HG03571 (cell line): ENCODE results near the gene CKAP4.

ENCODE experiments used
- ATAC-seq: cut with Tn5 transposase; IDR thresholded peaks from one replicate; pipeline ENCODE4 v1.9.1; 2021; ENCODE audit not compliant: unreplicated experiment

The CKAP4 gene

DNA sequence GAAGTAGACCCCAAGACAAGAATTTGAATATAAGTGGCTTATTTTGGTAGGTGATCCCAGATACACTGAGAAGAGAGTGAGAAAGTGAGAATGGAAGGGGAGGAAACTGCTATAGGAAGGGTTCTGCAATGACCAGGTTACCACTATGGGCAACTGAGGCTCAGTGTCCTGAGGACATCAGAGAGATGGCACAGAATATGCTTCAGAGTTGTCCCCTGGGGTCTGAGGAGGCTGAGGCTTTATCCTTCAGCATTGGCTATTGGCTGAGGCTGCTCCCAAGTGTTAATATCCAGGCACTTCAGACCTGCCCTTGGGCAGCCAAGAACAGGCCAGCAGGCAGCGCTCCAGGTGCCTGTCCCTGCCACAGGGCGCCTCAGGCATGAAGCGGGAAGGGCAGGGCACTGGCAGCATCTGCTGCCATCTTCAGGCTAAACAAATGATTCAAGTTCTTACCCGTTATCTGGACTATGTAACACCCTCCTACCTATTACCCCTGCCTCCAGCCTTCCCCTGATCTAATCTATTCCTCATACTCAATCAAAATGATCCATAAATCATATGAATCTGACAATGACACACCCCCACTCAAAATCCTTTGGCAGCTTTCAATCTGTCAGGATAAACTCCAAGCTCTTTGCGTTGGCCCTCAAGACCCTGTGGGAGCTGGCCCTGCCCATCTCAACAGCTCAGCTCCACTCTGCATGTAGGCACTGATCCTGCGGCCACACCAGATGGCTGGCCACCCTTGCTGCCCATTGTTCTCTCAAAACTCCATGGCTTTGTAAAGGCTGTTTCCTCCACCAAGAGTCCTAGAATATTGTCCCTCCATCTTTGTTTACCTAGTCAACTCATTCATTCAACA is 42.4 kb downstream of the CKAP4 start:
- no peak for ATAC-seq

- no peak for ATAC-seq
These were observed 43.5 kb downstream of the CKAP4 start for GRCh38 chr12:106204312-106204711.

DNA sequence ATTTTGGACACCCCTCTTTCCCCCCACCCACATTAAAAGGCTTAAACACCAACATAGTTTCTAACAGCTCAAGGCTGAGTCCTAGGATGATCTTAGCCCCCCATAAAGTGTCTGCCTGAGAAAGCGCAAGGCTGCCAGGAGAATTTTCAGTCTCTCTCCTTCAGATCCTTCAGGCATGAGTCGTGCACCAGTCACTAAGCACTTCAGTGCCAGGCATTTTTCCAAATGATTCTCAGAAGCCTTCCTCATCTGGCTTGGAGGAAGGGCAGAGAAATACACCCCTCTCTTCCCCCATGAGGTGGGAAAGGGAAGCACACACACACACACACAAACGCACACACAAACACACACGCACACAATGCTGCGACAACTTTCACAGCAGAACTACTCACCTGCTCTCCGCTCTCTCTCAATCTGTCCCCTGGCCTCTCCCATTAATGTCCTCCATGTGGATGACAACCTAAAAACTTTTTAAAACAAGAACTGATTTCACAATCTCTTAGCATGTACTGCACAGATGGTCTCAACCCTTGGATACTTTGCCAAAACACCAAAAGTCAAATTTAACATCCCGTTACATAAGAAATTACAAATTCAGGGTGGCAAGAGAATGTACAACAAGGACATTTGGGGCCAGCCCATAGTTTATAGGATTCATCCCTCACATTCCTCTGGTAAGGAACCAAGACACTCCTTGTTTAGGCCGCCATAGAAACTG is 49.8 kb downstream of the CKAP4 start:
- no peak for ATAC-seq

GRCh38 chr12:106195621-106196027 is 52.2 kb downstream of the CKAP4 start:
- no peak for ATAC-seq

- no peak for ATAC-seq
These were observed 53.5 kb downstream of the CKAP4 start for GRCh38 chr12:106194351-106194750.

DNA sequence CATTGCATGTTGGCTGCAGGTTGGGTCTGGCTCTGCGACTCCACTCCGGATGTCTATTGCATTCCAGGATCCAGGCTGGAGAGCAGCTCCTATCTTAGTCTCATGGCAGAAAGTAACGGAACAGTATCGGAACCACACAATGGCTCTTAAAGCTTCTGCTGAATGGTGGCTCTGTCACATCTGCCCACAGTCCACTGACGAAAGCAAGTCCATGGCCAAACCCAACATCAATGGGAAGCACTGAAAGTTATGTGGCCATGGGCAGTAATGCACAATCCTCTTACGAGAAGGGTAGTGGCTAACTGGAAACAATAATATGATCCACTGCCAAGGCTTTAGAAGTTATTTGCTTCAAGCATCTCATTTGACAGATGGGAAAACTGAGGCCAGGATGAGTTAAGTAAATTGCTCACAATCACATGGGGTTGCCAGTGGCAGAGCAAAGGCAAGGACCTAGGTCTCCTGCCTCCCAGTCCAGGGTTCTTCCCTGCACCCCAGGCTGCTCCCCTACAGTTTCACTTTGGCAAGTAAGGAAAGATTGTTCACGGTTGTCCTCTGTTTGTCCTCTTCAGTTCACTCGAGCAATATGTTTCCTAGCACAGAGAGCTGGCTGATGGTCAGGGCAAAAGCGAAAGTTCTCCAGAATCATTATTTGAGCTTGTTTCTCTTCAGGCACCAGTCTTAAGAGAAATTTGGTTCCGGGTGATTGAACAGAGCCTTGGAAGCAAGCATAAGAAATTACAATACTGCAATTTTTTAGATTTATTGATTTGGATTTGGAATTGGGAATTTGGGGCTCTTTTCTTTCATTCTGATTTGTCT is 54.2 kb downstream of the CKAP4 start:
- no peak for ATAC-seq

- no peak for ATAC-seq
These were observed 55.0 kb downstream of the CKAP4 start for GRCh38 chr12:106192659-106193393.

GRCh38 chr12:106190581-106190980 is 57.2 kb downstream of the CKAP4 start:
- no peak for ATAC-seq

GRCh38 chr12:106189341-106189740 is 58.5 kb downstream of the CKAP4 start:
- no peak for ATAC-seq

DNA sequence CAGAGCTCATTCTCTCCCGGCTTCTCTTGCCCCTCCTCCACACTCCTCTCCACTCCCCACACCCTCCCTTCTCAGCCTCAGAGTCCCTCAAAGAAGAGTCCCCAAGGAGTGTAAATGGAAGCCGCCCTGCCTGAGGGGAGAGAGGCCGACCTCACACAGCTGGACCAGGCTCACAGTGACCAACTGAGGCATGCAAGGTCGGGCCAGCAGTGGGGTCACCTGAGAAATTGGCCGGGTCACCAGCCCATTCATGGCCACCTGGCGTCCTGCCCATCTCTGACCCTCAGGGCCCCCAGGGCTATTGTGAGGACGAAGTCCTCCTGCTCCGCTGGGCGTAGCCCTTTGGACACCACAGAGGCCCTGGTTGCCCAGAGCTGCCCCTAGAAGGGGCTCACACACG is 59.6 kb downstream of the CKAP4 start:
- no peak for ATAC-seq
